ENCODE measurements around the gene DGKD.

Gene DGKD

GRCh38 chr2:233446606-233447305, 92.5 kb downstream of the DGKD start:
- no peak for DNase-seq

- no peak for DNase-seq
Observed at GRCh38 chr2:233447506-233448219, 93.4 kb downstream of the DGKD start.

- no peak for DNase-seq
Observed at GRCh38 chr2:233448220-233448559, 93.9 kb downstream of the DGKD start.

- no peak for DNase-seq
Observed at GRCh38 chr2:233448575-233448974, 94.3 kb downstream of the DGKD start.

- peak; percentile 41 for DNase-seq
Observed at GRCh38 chr2:233449081-233449901, 95.0 kb downstream of the DGKD start.

GRCh38 chr2:233449921-233450863, 95.9 kb downstream of the DGKD start:
- no peak for DNase-seq

- no peak for DNase-seq
Observed at GRCh38 chr2:233450864-233451575, 96.7 kb downstream of the DGKD start.

GRCh38 chr2:233451950-233452349, 97.7 kb downstream of the DGKD start:
- DNase-seq = no peak

- no peak for DNase-seq
Observed at GRCh38 chr2:233453111-233453915, 99.0 kb downstream of the DGKD start.

GRCh38 chr2:233453916-233454315, 99.6 kb downstream of the DGKD start:
- no peak for DNase-seq

GRCh38 chr2:233455006-233455405, 100.7 kb downstream of the DGKD start:
- no peak for DNase-seq

GRCh38 chr2:233455491-233455890, 101.2 kb downstream of the DGKD start:
- no peak for DNase-seq

GRCh38 chr2:233456111-233456510, 101.8 kb downstream of the DGKD start:
- DNase-seq = no peak

- no peak for DNase-seq
Observed at GRCh38 chr2:233456934-233457333, 102.6 kb downstream of the DGKD start.

- DNase-seq = no peak
Observed at GRCh38 chr2:233457356-233457755, 103.1 kb downstream of the DGKD start.

GRCh38 chr2:233458031-233458610, 103.8 kb downstream of the DGKD start:
- no peak for DNase-seq

- DNase-seq = no peak
Observed at GRCh38 chr2:233458826-233459225, 104.5 kb downstream of the DGKD start.

- DNase-seq = no peak
Observed at GRCh38 chr2:233459426-233459825, 105.1 kb downstream of the DGKD start.

- DNase-seq = no peak
Observed at GRCh38 chr2:233460726-233461441, 106.6 kb downstream of the DGKD start.
